ENCODE data around the gene SIRT3.

Gene SIRT3

DNA sequence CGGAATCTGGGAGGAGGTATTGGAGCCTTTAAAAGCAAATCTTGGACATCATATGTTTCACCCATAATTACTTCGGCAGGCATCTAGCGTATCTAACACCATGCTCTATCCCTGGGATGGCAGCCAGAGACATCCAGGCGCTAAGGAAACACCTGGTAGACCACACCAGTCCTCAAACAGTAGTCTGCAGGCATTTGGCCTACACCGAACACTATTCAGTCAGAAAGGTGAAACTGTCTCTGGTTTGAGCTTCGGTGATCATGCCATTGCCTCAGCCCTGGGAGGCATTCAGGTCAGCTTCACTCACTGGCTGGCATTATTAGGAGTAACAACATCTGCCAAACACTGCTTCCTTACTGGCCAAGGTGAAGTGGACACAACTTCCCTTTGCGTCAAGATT, 11.7 kb downstream of the SIRT3 start:
- H2BK120ac ChIP-seq (ENCODE audit: low read depth, low read length): no peak overlapping the region
- H2BK12ac ChIP-seq (ENCODE audit: low read length in 2 of 2): no peak overlapping the region
- H3K23ac ChIP-seq (ENCODE audit: low read length in 2 of 2): no peak overlapping the region
- no peak for DNase-seq
- no peak overlapping the region for H3K18ac ChIP-seq (ENCODE audit: low read depth in 1 of 2, low read length in 2 of 2)
- no peaks in the 10 kb centered on the region for H3K27me3 ChIP-seq (ENCODE audit: control insufficient read depth in 1 of 2, insufficient read depth in 1 of 2, low read length in 2 of 2)
- H3K36me3 ChIP-seq (ENCODE audit: control insufficient read depth in 1 of 2, insufficient read depth in 2 of 2, low read depth in 1 of 2, low read length in 2 of 2): peaks cover 19 to 24% of the 10 kb centered on the region in 2 experiments
- H4K91ac ChIP-seq (ENCODE audit: low read length): no peak overlapping the region
- H2BK15ac ChIP-seq (ENCODE audit: low read depth, poor library complexity, severe bottlenecking): no peak overlapping the region
- no peak overlapping the region for H3K27ac ChIP-seq (ENCODE audit: low read length, poor library complexity, severe bottlenecking)
- H2AFZ ChIP-seq (ENCODE audit: low read depth, low read length): no peak overlapping the region
- H3K9ac ChIP-seq (ENCODE audit: low read length): no peak overlapping the region
- no peak overlapping the region for H3K4ac ChIP-seq (ENCODE audit: low read depth in 1 of 2, low read length in 2 of 2)
- H3K9me3 ChIP-seq (ENCODE audit: control insufficient read depth, low read length): no peaks in the 10 kb centered on the region
- no peak overlapping the region for H3K4me3 ChIP-seq (ENCODE audit: insufficient read depth in 1 of 2, low read depth in 1 of 2, low read length in 2 of 2)
- WGBS: 95% methylated on average over 7 of the region's 7 CpGs
- no peak overlapping the region for H3K4me2 ChIP-seq (ENCODE audit: low read length, poor library complexity, severe bottlenecking)
- no peak overlapping the region for H2BK5ac ChIP-seq (ENCODE audit: low read depth, low read length, poor library complexity, severe bottlenecking)
- no peak overlapping the region for H2AK5ac ChIP-seq (ENCODE audit: low read length, severe bottlenecking)
- peaks cover 35% of the 10 kb centered on the region for H3K79me1 ChIP-seq (replicated peaks; ENCODE audit: low read length, poor library complexity, severe bottlenecking)
- H3K4me1 ChIP-seq (ENCODE audit: control insufficient read depth, insufficient read depth, low read depth, low read length): peaks cover 7% of the 10 kb centered on the region
- H3K14ac ChIP-seq (ENCODE audit: low read length in 2 of 2): no peak overlapping the region
- no peak overlapping the region for H4K8ac ChIP-seq (ENCODE audit: low read length)

DNA sequence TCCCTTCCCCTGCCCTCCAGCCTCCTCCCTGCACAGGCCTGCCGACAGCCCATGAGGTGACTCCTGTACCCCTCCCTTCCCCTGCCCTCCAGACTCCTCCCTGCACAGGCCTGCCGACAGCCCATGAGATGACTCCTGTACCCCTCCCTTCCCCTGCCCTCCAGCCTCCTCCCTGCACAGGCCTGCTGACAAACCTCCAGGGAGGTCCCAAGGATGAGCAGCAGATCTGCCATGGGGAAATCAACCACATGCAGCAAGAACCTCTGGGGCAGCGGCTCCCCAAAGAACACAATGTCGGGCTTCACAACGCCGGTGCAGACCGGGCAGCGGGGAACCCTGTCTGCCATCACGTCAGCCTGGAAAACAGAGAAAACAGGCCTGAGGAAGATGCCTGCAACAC, 12.3 kb downstream of the SIRT3 start:
- H3K23ac ChIP-seq (ENCODE audit: low read length in 2 of 2): no peak overlapping the region
- H2AFZ ChIP-seq (ENCODE audit: low read depth, low read length): no peak overlapping the region
- no peaks in the 10 kb centered on the region for H3K9me3 ChIP-seq (ENCODE audit: control insufficient read depth, low read length)
- H3K36me3 ChIP-seq (ENCODE audit: control insufficient read depth in 1 of 2, insufficient read depth in 2 of 2, low read depth in 1 of 2, low read length in 2 of 2): peaks cover 24 to 27% of the 10 kb centered on the region in 2 experiments
- 93% methylated on average over 8 of the region's 9 CpGs for WGBS
- no peak overlapping the region for H3K27ac ChIP-seq (ENCODE audit: low read length, poor library complexity, severe bottlenecking)
- no peak overlapping the region for H2BK120ac ChIP-seq (ENCODE audit: low read depth, low read length)
- H2BK12ac ChIP-seq (ENCODE audit: low read length in 2 of 2): no peak overlapping the region
- no peak overlapping the region for H4K91ac ChIP-seq (ENCODE audit: low read length)
- H3K9ac ChIP-seq (ENCODE audit: low read length): no peak overlapping the region
- no peak overlapping the region for H3K14ac ChIP-seq (ENCODE audit: low read length in 2 of 2)
- no peak overlapping the region for H4K8ac ChIP-seq (ENCODE audit: low read length)
- no peak overlapping the region for H2BK15ac ChIP-seq (ENCODE audit: low read depth, poor library complexity, severe bottlenecking)
- H3K18ac ChIP-seq (ENCODE audit: low read depth in 1 of 2, low read length in 2 of 2): no peak overlapping the region
- H3K27me3 ChIP-seq (ENCODE audit: control insufficient read depth in 1 of 2, insufficient read depth in 1 of 2, low read length in 2 of 2): no peaks in the 10 kb centered on the region
- no peak overlapping the region for H3K4me2 ChIP-seq (ENCODE audit: low read length, poor library complexity, severe bottlenecking)
- H3K79me1 ChIP-seq (replicated peaks; ENCODE audit: low read length, poor library complexity, severe bottlenecking): peaks cover 31% of the 10 kb centered on the region
- H2AK5ac ChIP-seq (ENCODE audit: low read length, severe bottlenecking): no peak overlapping the region
- H3K4me1 ChIP-seq (ENCODE audit: control insufficient read depth, insufficient read depth, low read depth, low read length): peaks cover 8% of the 10 kb centered on the region
- H3K4me3 ChIP-seq (ENCODE audit: insufficient read depth in 1 of 2, low read depth in 1 of 2, low read length in 2 of 2): no peak overlapping the region
- no peak overlapping the region for H2BK5ac ChIP-seq (ENCODE audit: low read depth, low read length, poor library complexity, severe bottlenecking)
- DNase-seq: no peak
- no peak overlapping the region for H3K4ac ChIP-seq (ENCODE audit: low read depth in 1 of 2, low read length in 2 of 2)

DNA sequence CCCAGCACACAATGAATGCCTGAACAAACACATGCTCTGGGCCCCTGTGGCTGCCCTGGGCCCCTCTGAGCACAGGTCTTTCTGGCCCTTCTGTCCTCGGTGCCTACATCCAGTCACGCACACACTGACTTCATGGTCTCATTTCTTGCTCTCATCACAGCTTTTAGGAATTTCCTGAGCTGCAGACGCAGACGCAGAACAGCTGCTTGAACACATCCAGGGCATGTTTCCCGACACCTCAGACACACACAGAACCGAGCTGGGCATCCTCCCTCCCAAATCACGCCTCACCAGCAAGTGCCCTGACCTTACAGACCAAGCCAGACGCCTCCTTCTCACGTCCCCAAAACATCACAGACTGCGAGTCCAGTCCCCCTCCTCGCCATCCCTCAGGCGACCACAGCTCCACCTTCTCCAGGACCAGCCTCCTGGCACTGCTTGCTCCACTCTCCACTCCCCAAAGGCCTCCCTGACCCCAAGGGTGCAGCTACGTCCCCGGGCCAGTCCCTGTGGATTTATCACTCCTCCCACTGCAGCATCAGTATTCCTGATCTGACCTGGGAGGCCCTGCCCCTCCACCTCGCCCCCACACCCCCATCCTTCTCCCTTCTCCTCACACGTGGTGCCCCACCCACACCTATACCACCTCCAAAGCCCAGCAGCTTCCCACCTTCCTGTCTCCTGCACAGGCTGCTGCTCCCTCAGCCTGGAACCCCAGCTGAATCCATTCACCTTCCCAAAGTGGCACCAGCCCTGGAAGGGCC, 12.9 kb downstream of the SIRT3 start:
- Histone ChIP-seq H2BK5ac (ENCODE audit: low read depth, low read length, poor library complexity, severe bottlenecking) (no peak overlapping the region), H3K18ac (ENCODE audit: low read depth in 1 of 2, low read length in 2 of 2) (no peak overlapping the region), H3K9me3 (ENCODE audit: control insufficient read depth, low read length) (no peaks in the 10 kb centered on the region), H3K27ac (ENCODE audit: low read length, poor library complexity, severe bottlenecking) (no peak overlapping the region), H3K36me3 (ENCODE audit: control insufficient read depth in 1 of 2, insufficient read depth in 2 of 2, low read depth in 1 of 2, low read length in 2 of 2) (peaks cover 29 to 30% of the 10 kb centered on the region in 2 experiments), H3K79me1 (replicated peaks; ENCODE audit: low read length, poor library complexity, severe bottlenecking) (peaks cover 30% of the 10 kb centered on the region), H3K9ac (ENCODE audit: low read length) (no peak overlapping the region), H2BK120ac (ENCODE audit: low read depth, low read length) (no peak overlapping the region), H3K27me3 (ENCODE audit: control insufficient read depth in 1 of 2, insufficient read depth in 1 of 2, low read length in 2 of 2) (no peaks in the 10 kb centered on the region), H3K4me1 (ENCODE audit: control insufficient read depth, insufficient read depth, low read depth, low read length) (peaks cover 8% of the 10 kb centered on the region), H2AK5ac (ENCODE audit: low read length, severe bottlenecking) (no peak overlapping the region), H3K23ac (ENCODE audit: low read length in 2 of 2) (no peak overlapping the region), H4K8ac (ENCODE audit: low read length) (peak overlapping the region; percentile 23), H3K4me2 (ENCODE audit: low read length, poor library complexity, severe bottlenecking) (no peak overlapping the region), H2BK12ac (ENCODE audit: low read length in 2 of 2) (no peak overlapping the region), H4K91ac (ENCODE audit: low read length) (peak overlapping the region; percentile 28), H2AFZ (ENCODE audit: low read depth, low read length) (no peak overlapping the region), H2BK15ac (ENCODE audit: low read depth, poor library complexity, severe bottlenecking) (peak overlapping the region; percentile 88), H3K14ac (ENCODE audit: low read length in 2 of 2) (no peak overlapping the region), H3K4ac (ENCODE audit: low read depth in 1 of 2, low read length in 2 of 2) (no peak overlapping the region), H3K4me3 (ENCODE audit: insufficient read depth in 1 of 2, low read depth in 1 of 2, low read length in 2 of 2) (no peak overlapping the region)
- DNase-seq: peak; percentile 15
- WGBS: 88% methylated on average over 16 of the region's 16 CpGs

DNA sequence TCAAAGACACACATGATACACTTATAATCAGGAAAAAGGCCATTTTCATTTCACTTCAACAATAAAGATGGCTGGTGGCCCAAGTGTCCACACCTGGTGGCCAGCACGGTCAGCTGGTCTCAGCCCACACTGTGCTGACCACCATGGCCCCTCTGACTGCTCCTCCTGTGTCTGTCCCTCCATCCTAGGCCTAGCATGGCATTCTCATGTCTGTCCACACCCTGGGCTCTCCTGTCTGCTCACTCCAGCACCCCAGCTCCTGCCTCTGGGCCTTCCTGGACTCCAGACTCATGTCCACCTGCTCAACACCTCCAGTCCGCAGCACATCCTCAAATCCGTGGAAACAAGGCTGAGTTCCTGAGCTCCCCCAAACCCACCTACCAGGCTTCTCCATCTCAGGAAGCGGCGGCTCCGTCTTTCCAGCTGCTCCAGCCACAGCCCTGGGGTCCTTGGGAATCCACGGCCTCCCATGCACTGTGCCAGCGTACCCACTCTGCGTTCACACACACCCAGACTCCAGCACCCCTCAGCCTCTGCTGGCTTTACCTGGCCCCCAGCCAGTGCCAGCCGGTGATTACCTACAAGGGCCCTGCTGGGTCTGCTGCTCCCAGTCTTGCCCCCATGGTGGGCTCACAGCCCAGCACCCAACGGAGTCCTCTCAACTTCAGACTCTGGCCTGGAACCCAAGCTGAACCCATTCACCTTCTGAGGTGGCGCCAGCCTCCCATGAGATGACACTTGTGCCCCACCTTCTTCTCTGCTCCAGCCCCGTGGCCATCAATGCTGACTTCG, 13.9 kb downstream of the SIRT3 start:
- Histone ChIP-seq H3K27ac (ENCODE audit: low read length, poor library complexity, severe bottlenecking) (no peak overlapping the region), H3K4me3 (ENCODE audit: insufficient read depth in 1 of 2, low read depth in 1 of 2, low read length in 2 of 2) (no peak overlapping the region), H3K79me1 (replicated peaks; ENCODE audit: low read length, poor library complexity, severe bottlenecking) (peaks cover 24% of the 10 kb centered on the region), H2AFZ (ENCODE audit: low read depth, low read length) (no peak overlapping the region), H3K4me1 (ENCODE audit: control insufficient read depth, insufficient read depth, low read depth, low read length) (peaks cover 8% of the 10 kb centered on the region), H3K14ac (ENCODE audit: low read length in 2 of 2) (no peak overlapping the region), H3K4ac (ENCODE audit: low read depth in 1 of 2, low read length in 2 of 2) (no peak overlapping the region), H3K9me3 (ENCODE audit: control insufficient read depth, low read length) (no peaks in the 10 kb centered on the region), H2BK12ac (ENCODE audit: low read length in 2 of 2) (no peak overlapping the region), H2BK15ac (ENCODE audit: low read depth, poor library complexity, severe bottlenecking) (no peak overlapping the region), H3K27me3 (ENCODE audit: control insufficient read depth in 1 of 2, insufficient read depth in 1 of 2, low read length in 2 of 2) (no peaks in the 10 kb centered on the region), H4K91ac (ENCODE audit: low read length) (peak overlapping the region; percentile 35), H2BK120ac (ENCODE audit: low read depth, low read length) (no peak overlapping the region), H3K23ac (ENCODE audit: low read length in 2 of 2) (no peak overlapping the region), H3K9ac (ENCODE audit: low read length) (no peak overlapping the region), H3K4me2 (ENCODE audit: low read length, poor library complexity, severe bottlenecking) (no peak overlapping the region), H4K8ac (ENCODE audit: low read length) (no peak overlapping the region), H3K36me3 (ENCODE audit: control insufficient read depth in 1 of 2, insufficient read depth in 2 of 2, low read depth in 1 of 2, low read length in 2 of 2) (peaks cover 29 to 34% of the 10 kb centered on the region in 2 experiments), H3K18ac (ENCODE audit: low read depth in 1 of 2, low read length in 2 of 2) (no peak overlapping the region), H2BK5ac (ENCODE audit: low read depth, low read length, poor library complexity, severe bottlenecking) (no peak overlapping the region), H2AK5ac (ENCODE audit: low read length, severe bottlenecking) (no peak overlapping the region)
- WGBS: 95% methylated on average over 14 of the region's 14 CpGs
- no peak for DNase-seq

All from mesenchymal stem cell (in vitro differentiated cells and primary cell).